Suprapubic skin (tissue), 4 donors: ENCODE data around the gene EEA1. TPM values are rescaled to one million over a fixed set of nuclear protein-coding genes. Genes with fewer than 3 reads are reported as not detected.
A peak's percentile ranks its signal among the peaks of the same experiment; 100 is the strongest.

Experiments
- DNase-seq, 2 donors: peaks; one replicate each; pipeline ENCODE4 v3.0.0-alpha.2; 2019; ENCODE audit warnings: low spot score in 2 of 2
- H3K27ac ChIP-seq: fragments of 200-600 bp; sonication (generic); one replicate; pipeline ENCODE4 v1.5.1; 2019
- H3K27me3 ChIP-seq: fragments of 200-600 bp; sonication (generic); one replicate; pipeline ENCODE4 v1.5.1; 2019
- H3K36me3 ChIP-seq: fragments of 200-600 bp; sonication (generic); one replicate; pipeline ENCODE4 v1.5.1; 2019
- H3K4me1 ChIP-seq: fragments of 200-600 bp; sonication (generic); one replicate; pipeline ENCODE4 v1.5.1; 2019
- H3K4me3 ChIP-seq: fragments of 200-600 bp; sonication (generic); one replicate; pipeline ENCODE4 v1.5.1; 2019; ENCODE audit warnings: mild to moderate bottlenecking
- H3K9me3 ChIP-seq: fragments of 200-600 bp; sonication (generic); one replicate; pipeline ENCODE4 v1.5.1; 2019
- EP300 ChIP-seq: sonication (generic); formaldehyde crosslinking; IDR thresholded peaks from one replicate; pipeline ENCODE4 v1.6.1; 2017; ENCODE audit warnings: antibody characterized with exemption
- POLR2A ChIP-seq, 2 donors: fragments of 450-650 bp; IDR thresholded peaks; one replicate each; pipeline ENCODE4 v1.6.1; 2017; ENCODE audit warnings: antibody characterized with exemption in 2 of 2, mild to moderate bottlenecking in 2 of 2, moderate library complexity in 2 of 2
- POLR2AphosphoS5 ChIP-seq, 3 donors: sonication (generic); formaldehyde crosslinking; IDR thresholded peaks; one replicate each; pipeline ENCODE4 v1.6.1; 2017; ENCODE audit warnings: antibody characterized with exemption in 3 of 3
- WGBS: methylation state at CpG from one replicate; pipeline ENCODE4 v1.1.5; 2018; 5-methylcytosine and 5-hydroxymethylcytosine counted together
- total RNA-seq, 4 donors: library from RNA; depleted of rRNA; stranded (reverse); fragments of >200 nt; gene quantifications; one replicate each; pipeline ENCODE4 v1.1.0, GENCODE V29; 2016
- TF ChIP-seq, protein P1 (sequence below), 2 donors: fragments of 200-600 bp in 1 of 2; fragments of 450-650 bp in 1 of 2; sonication (generic) in 1 of 2; IDR thresholded peaks; one replicate each; pipeline ENCODE4 v1.5.1; 2016 to 2019; ENCODE audit warnings: antibody characterized with exemption in 2 of 2, mild to moderate bottlenecking in 1 of 2, moderate library complexity in 1 of 2

EEA1 gene
- total RNA-seq, 4 donors from 2014 or later = 17.9 to 55.0 (median 23.2) TPM

- Histone ChIP-seq H3K4me3 (no peak overlapping the region), H3K27me3 (no peaks in the 10 kb centered on the region), H3K4me1 (peaks cover 4% of the 10 kb centered on the region), H3K36me3 (peaks cover 16% of the 10 kb centered on the region), H3K27ac (no peak overlapping the region), H3K9me3 (no peaks in the 10 kb centered on the region)
- DNase-seq = no peak
- TF ChIP-seq POLR2AphosphoS5 (IDR thresholded peaks at IDR 0.05) (no peak), POLR2A (IDR thresholded peaks at IDR 0.05) (no peak), EP300 (no peak)
- TF ChIP-seq, protein P1, sequence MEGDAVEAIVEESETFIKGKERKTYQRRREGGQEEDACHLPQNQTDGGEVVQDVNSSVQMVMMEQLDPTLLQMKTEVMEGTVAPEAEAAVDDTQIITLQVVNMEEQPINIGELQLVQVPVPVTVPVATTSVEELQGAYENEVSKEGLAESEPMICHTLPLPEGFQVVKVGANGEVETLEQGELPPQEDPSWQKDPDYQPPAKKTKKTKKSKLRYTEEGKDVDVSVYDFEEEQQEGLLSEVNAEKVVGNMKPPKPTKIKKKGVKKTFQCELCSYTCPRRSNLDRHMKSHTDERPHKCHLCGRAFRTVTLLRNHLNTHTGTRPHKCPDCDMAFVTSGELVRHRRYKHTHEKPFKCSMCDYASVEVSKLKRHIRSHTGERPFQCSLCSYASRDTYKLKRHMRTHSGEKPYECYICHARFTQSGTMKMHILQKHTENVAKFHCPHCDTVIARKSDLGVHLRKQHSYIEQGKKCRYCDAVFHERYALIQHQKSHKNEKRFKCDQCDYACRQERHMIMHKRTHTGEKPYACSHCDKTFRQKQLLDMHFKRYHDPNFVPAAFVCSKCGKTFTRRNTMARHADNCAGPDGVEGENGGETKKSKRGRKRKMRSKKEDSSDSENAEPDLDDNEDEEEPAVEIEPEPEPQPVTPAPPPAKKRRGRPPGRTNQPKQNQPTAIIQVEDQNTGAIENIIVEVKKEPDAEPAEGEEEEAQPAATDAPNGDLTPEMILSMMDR (IDR thresholded peaks at IDR 0.05) = no peak
- 92% methylated on average over 1 of the region's 1 CpG for WGBS
Observed at GRCh38 chr12:92785563-92785950, 143.5 kb downstream of the EEA1 start.

GRCh38 chr12:92784797-92785562, 144.1 kb downstream of the EEA1 start:
- DNase-seq = no peak

DNA sequence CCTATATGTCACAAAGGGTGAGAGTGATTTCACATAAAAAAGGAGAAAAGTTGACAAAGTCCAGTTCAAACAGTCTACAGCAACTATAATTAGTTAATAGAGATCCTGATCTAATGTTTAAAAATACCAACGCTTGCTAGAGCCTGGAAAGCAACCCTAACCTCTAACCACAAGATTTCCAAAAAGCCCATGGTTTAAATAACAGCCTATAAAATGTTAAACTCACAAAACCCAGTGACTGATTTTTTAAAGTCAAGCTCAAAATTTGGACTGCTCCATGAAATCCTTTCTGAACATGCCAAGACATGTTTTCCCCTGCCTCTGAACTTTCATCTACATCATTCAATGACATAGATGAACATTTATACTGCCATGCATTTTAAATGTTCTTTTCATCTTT, 144.7 kb downstream of the EEA1 start:
- DNase-seq = no peak
- TF ChIP-seq EP300 = no peak
- TF ChIP-seq POLR2A (IDR thresholded peaks at IDR 0.05) = no peak
- TF ChIP-seq POLR2AphosphoS5 (IDR thresholded peaks at IDR 0.05) = no peak
- TF ChIP-seq, protein P1 (IDR thresholded peaks at IDR 0.05) = no peak
- Histone ChIP-seq H3K27me3 (no peaks in the 10 kb centered on the region), H3K36me3 (peaks cover 15% of the 10 kb centered on the region), H3K27ac (no peak overlapping the region), H3K9me3 (no peaks in the 10 kb centered on the region), H3K4me1 (peaks cover 4% of the 10 kb centered on the region), H3K4me3 (no peak overlapping the region)
- 53% methylated on average over 1 of the region's 1 CpG for WGBS

More at GRCh38 chr12:92784797-92785562, 144.1 kb downstream of the EEA1 start:
- 67% methylated on average over 1 of the region's 1 CpG for WGBS
- Histone ChIP-seq H3K36me3 (peaks cover 16% of the 10 kb centered on the region), H3K4me1 (peaks cover 4% of the 10 kb centered on the region), H3K4me3 (no peak overlapping the region), H3K27ac (no peak overlapping the region), H3K9me3 (no peaks in the 10 kb centered on the region), H3K27me3 (no peaks in the 10 kb centered on the region)
- TF ChIP-seq, protein P1 (IDR thresholded peaks at IDR 0.05) = peak; percentile 20 to 53
- TF ChIP-seq POLR2AphosphoS5 (IDR thresholded peaks at IDR 0.05) = no peak

DNA sequence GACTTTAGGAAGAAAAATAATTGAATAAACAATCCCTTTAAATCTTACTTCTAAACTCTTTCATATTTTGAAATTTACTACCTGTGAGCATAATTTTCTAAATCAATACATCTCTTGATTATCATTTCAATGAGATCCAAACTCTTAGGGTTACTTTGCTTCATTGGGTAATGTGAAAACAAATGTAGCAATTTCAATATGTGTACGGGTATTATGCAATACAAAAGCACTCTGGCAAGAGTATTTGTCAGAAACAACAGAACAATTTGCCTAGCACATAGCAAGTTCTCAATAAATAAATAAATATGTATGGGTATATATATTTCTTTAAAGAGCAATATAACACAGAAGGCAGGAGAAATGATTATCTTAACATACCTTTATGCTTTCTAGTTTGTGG, 149.2 kb downstream of the EEA1 start:
- Histone ChIP-seq H3K27ac (no peak overlapping the region), H3K9me3 (no peaks in the 10 kb centered on the region), H3K27me3 (no peaks in the 10 kb centered on the region), H3K36me3 (peaks cover 38% of the 10 kb centered on the region), H3K4me1 (peaks cover 4% of the 10 kb centered on the region), H3K4me3 (no peak overlapping the region)
- 65% methylated on average over 1 of the region's 1 CpG for WGBS
- DNase-seq = no peak
- no peak for TF ChIP-seq POLR2AphosphoS5 (IDR thresholded peaks at IDR 0.05)

- no peak for DNase-seq
- H3K27ac ChIP-seq = no peak overlapping the region
- peaks cover 38% of the 10 kb centered on the region for H3K36me3 ChIP-seq
Observed at GRCh38 chr12:92778525-92778924, 150.6 kb downstream of the EEA1 start.

More at GRCh38 chr12:92778525-92778924, 150.6 kb downstream of the EEA1 start:
- TF ChIP-seq POLR2A (IDR thresholded peaks at IDR 0.05) = no peak
- no peak for TF ChIP-seq POLR2AphosphoS5 (IDR thresholded peaks at IDR 0.05)
- TF ChIP-seq, protein P1 (IDR thresholded peaks at IDR 0.05) = no peak
- no peak overlapping the region for H3K4me3 ChIP-seq
- no peaks in the 10 kb centered on the region for H3K4me1 ChIP-seq
- WGBS = 71% methylated on average over 3 of the region's 3 CpGs
- no peaks in the 10 kb centered on the region for H3K9me3 ChIP-seq
- H3K27me3 ChIP-seq = no peaks in the 10 kb centered on the region
